ENCODE measurements around the gene BDH2. TPM values are rescaled to one million over a fixed set of nuclear protein-coding genes. Genes with fewer than 3 reads are reported as not detected.

The BDH2 gene
- total and polyA plus RNA-seq, 2 of the 8 experiments (the other 6 are each of a cell fraction or from before 2014, with no cell fraction given), result 46.0 to 46.2 TPM

DNA sequence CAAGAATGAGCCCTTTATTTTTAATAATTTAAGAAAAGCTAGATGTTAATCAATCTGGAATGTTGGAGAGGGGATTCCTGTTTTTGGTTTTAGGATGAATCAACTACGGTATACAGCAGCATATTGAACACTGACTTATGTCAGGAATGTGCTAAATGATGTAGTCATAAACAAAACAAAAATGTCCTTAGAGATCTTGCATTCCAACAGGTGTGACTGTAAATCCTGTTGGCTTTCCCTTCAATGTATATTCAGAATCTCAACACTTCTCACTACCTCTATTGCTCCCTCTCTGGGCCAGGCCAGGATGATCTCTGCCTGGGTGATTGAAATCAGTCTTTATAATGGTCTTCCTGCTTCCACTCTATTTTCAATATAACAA lies 37.8 kb upstream of the BDH2 start:
- no peak overlapping the region for H3K18ac ChIP-seq (ENCODE audit: extremely low read depth, low read length)
- POLR2A ChIA-PET (ENCODE audit: partially characterized antibody), result no interaction called here
- no peak overlapping the region for H2BK15ac ChIP-seq (ENCODE audit: low read length)
- H3K23ac ChIP-seq (ENCODE audit: insufficient read length), result no peak overlapping the region
- H3K4me3 ChIP-seq (ENCODE audit: extremely low read depth in 1 of 4, insufficient read depth in 2 of 4, low read depth in 3 of 4, low read length in 4 of 4), result no peak overlapping the region
- H3K27me3 ChIP-seq (replicated peaks in 1 of 4; ENCODE audit: control insufficient read depth in 3 of 4, extremely low read depth in 1 of 4, insufficient read depth in 3 of 4, low read length in 3 of 4), result no peaks in the 10 kb centered on the region
- H3K9ac ChIP-seq (replicated peaks in 1 of 4; ENCODE audit: extremely low read depth in 1 of 4, low read depth in 3 of 4, low read length in 3 of 4), result no peak overlapping the region
- no peak for FAIRE-seq
- H4K5ac ChIP-seq (ENCODE audit: insufficient read length, low read depth, low read length), result no peak overlapping the region
- H4K91ac ChIP-seq (replicated peaks; ENCODE audit: insufficient read length, low read length), result no peak overlapping the region
- H3K36me3 ChIP-seq (ENCODE audit: control insufficient read depth in 2 of 4, insufficient read depth in 4 of 4, low read length in 3 of 4), result peaks cover 10 to 65% (median 40%) of the 10 kb centered on the region in 4 experiments
- H2BK120ac ChIP-seq (replicated peaks; ENCODE audit: low read depth, low read length), result no peak overlapping the region
- CTCF ChIA-PET (ENCODE audit: partially characterized antibody), result no interaction called here
- H2BK12ac ChIP-seq (ENCODE audit: low read depth, low read length), result no peak overlapping the region
- H3K4me2 ChIP-seq (ENCODE audit: insufficient read depth in 1 of 2, low read depth in 2 of 2, low read length in 2 of 2), result no peak overlapping the region
- no peak overlapping the region for H3K14ac ChIP-seq (ENCODE audit: insufficient read length)
- TF ChIP-seq SP4 (IDR thresholded peaks at IDR 0.05; ENCODE audit: low read length) (no peak), JUND (IDR thresholded peaks at IDR 0.05; ENCODE audit: low read length) (no peak), SIRT6 (IDR thresholded peaks at IDR 0.05; ENCODE audit: low read length) (no peak), NANOG (IDR thresholded peaks at IDR 0.05; ENCODE audit: insufficient read depth, low read depth, low read length, poor library complexity, severe bottlenecking) (no peak), HDAC2 (IDR thresholded peaks at IDR 0.05; ENCODE audit: borderline replicate concordance in 1 of 2, low read depth in 2 of 2, low read length in 2 of 2) (no peak), JUN (IDR thresholded peaks at IDR 0.05; ENCODE audit: low read depth, low read length) (no peak), RBBP5 (IDR thresholded peaks at IDR 0.05; ENCODE audit: borderline replicate concordance, low read depth, low read length) (no peak), KDM4A (IDR thresholded peaks at IDR 0.05; ENCODE audit: low read depth, low read length, severe bottlenecking) (no peak), SIX5 (IDR thresholded peaks at IDR 0.05; ENCODE audit: low read depth, low read length) (no peak), SAP30 (IDR thresholded peaks at IDR 0.05; ENCODE audit: insufficient read depth, insufficient replicate concordance, low read length) (no peak), ZNF274 (IDR thresholded peaks at IDR 0.05; ENCODE audit: borderline replicate concordance, extremely low read depth, low read length) (no peak), TBP (IDR thresholded peaks at IDR 0.05; ENCODE audit: low read depth, low read length) (no peak)
- TF ChIP-seq, protein P1, sequence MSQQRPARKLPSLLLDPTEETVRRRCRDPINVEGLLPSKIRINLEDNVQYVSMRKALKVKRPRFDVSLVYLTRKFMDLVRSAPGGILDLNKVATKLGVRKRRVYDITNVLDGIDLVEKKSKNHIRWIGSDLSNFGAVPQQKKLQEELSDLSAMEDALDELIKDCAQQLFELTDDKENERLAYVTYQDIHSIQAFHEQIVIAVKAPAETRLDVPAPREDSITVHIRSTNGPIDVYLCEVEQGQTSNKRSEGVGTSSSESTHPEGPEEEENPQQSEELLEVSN (IDR thresholded peaks at IDR 0.05), result no peak
- TF ChIP-seq, protein P2, sequence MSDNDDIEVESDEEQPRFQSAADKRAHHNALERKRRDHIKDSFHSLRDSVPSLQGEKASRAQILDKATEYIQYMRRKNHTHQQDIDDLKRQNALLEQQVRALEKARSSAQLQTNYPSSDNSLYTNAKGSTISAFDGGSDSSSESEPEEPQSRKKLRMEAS (IDR thresholded peaks at IDR 0.05), result no peak
- H4K20me1 ChIP-seq (replicated peaks in 1 of 2; ENCODE audit: control insufficient read depth in 1 of 2, insufficient read depth in 2 of 2, low read length in 2 of 2), result no peaks in the 10 kb centered on the region
- no peak for DNase-seq (ENCODE audit: low read depth in 1 of 2, low spot score in 2 of 2)
- H3K79me2 ChIP-seq (ENCODE audit: control insufficient read depth in 1 of 2, insufficient read depth in 2 of 2, low read length in 2 of 2), result no peaks in the 10 kb centered on the region
- no peak overlapping the region for H2BK5ac ChIP-seq (ENCODE audit: low read depth, low read length)
- H3K79me1 ChIP-seq (ENCODE audit: low read depth, low read length), result no peaks in the 10 kb centered on the region
- H3K56ac ChIP-seq (replicated peaks; ENCODE audit: insufficient read length, low read depth, low read length), result no peak overlapping the region
- no peak overlapping the region for H3K27ac ChIP-seq (ENCODE audit: low read depth, low read length)
- no peak overlapping the region for H2AFZ ChIP-seq (ENCODE audit: low read length)
- no peaks in the 10 kb centered on the region for H3K4me1 ChIP-seq (replicated peaks in 1 of 4; ENCODE audit: control insufficient read depth in 3 of 4, insufficient read depth in 4 of 4, low read length in 3 of 4)
- H3K9me3 ChIP-seq (ENCODE audit: insufficient read depth in 2 of 2, low read depth in 1 of 2, low read length in 1 of 2), result no peaks in the 10 kb centered on the region
- no peak overlapping the region for H2AK5ac ChIP-seq (ENCODE audit: low read depth, low read length)
- H2BK20ac ChIP-seq (ENCODE audit: low read length), result no peak overlapping the region
- no peak overlapping the region for H4K8ac ChIP-seq (ENCODE audit: extremely low read depth, insufficient read depth, low read length)
- no peak overlapping the region for H3K4ac ChIP-seq (replicated peaks; ENCODE audit: insufficient read length, low read depth, low read length)
- no peaks in the 10 kb centered on the region for H3K23me2 ChIP-seq (ENCODE audit: low read depth, low read length)
- 91% methylated on average over 1 of the region's 1 CpG; no CpG with 5 or more reads in 1 of the 2 experiments for WGBS, 2 experiments (ENCODE audit: extremely low coverage in 1 of 2, insufficient coverage in 1 of 2, insufficient read length in 1 of 2, insufficient replicate concordance in 2 of 2, low coverage in 1 of 2, low lambda C conversion rate in 2 of 2, missing lambda C conversion rate in 1 of 2)
